Muscle of arm (tissue), 14 donors: ENCODE results near the gene RUFY3. TPM values are rescaled to one million over a fixed set of nuclear protein-coding genes. Genes with fewer than 3 reads are reported as not detected.
"Not testable (repeated sequence)": the region's sequence is repeated elsewhere in the genome, so short reads cannot be mapped to it uniquely, and the experiment has no call there.

ENCODE experiments used
- DNase-seq: peaks from one replicate; pipeline ENCODE4 v3.0.0-alpha.2; 2013
- long read RNA-seq, 11 donors: transcript quantifications; one replicate each; lab custom pipeline, GENCODE V29; 2026
- polyA plus RNA-seq, 12 donors: library from polyadenylated mRNA; unstranded; fragments of 120-200 nt; gene quantifications; one replicate each; pipeline ENCODE4 v1.2.1, GENCODE V29; 2013; ENCODE audit not compliant: insufficient read length in 12 of 12

RUFY3 gene, protein sequence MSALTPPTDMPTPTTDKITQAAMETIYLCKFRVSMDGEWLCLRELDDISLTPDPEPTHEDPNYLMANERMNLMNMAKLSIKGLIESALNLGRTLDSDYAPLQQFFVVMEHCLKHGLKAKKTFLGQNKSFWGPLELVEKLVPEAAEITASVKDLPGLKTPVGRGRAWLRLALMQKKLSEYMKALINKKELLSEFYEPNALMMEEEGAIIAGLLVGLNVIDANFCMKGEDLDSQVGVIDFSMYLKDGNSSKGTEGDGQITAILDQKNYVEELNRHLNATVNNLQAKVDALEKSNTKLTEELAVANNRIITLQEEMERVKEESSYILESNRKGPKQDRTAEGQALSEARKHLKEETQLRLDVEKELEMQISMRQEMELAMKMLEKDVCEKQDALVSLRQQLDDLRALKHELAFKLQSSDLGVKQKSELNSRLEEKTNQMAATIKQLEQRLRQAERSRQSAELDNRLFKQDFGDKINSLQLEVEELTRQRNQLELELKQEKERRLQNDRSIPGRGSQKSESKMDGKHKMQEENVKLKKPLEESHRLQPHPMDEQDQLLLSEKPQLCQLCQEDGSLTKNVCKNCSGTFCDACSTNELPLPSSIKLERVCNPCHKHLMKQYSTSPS
- polyA plus RNA-seq, result 100 to 1,000 TPM in 3 of 12 donors, 10 to 100 TPM in 8, not detected in 1; 50.2 to 154 (median 93.2) TPM
- long read RNA-seq, donor 1, partial matches to known transcripts, result 104 of 107 reads
- long read RNA-seq, donor 1, other reads (novel, unspliced or antisense), result 0 of 107 reads
- long read RNA-seq, donor 2, full-length matches to known transcripts, result 2 of 2 reads
- long read RNA-seq, donor 2, partial matches to known transcripts, result 0 of 2 reads
- long read RNA-seq, donor 2, other reads (novel, unspliced or antisense), result 0 of 2 reads
- long read RNA-seq, donor 3, result 0 reads
- long read RNA-seq, donor 4, partial matches to known transcripts, result 0 of 4 reads
- long read RNA-seq, donor 4, other reads (novel, unspliced or antisense), result 0 of 4 reads
- long read RNA-seq, donor 5, partial matches to known transcripts, result 175 of 187 reads
- long read RNA-seq, donor 5, other reads (novel, unspliced or antisense), result 9 of 187 reads
- long read RNA-seq, donor 6, partial matches to known transcripts, result 24 of 57 reads
- long read RNA-seq, donor 6, other reads (novel, unspliced or antisense), result 29 of 57 reads
- long read RNA-seq, donor 7, partial matches to known transcripts, result 31 of 36 reads
- long read RNA-seq, donor 7, other reads (novel, unspliced or antisense), result 0 of 36 reads
- long read RNA-seq, donor 8, partial matches to known transcripts, result 0 of 1 reads
- long read RNA-seq, donor 8, other reads (novel, unspliced or antisense), result 0 of 1 reads
- long read RNA-seq, donor 9, result 0 reads
- long read RNA-seq, donor 10, partial matches to known transcripts, result 0 of 2 reads
- long read RNA-seq, donor 10, other reads (novel, unspliced or antisense), result 0 of 2 reads
- long read RNA-seq, donor 11, result 0 reads

- peak; percentile 85 for DNase-seq
Measured at GRCh38 chr4:70721747-70722146, at the start of gene RUFY3. RUFY3 (plus strand) TSS chr4:70721964; CDS start chr4:70722574, 610 bp downstream.

- DNase-seq, result no peak
Measured at GRCh38 chr4:70674191-70674590, 47.6 kb upstream of the RUFY3 start.

DNA sequence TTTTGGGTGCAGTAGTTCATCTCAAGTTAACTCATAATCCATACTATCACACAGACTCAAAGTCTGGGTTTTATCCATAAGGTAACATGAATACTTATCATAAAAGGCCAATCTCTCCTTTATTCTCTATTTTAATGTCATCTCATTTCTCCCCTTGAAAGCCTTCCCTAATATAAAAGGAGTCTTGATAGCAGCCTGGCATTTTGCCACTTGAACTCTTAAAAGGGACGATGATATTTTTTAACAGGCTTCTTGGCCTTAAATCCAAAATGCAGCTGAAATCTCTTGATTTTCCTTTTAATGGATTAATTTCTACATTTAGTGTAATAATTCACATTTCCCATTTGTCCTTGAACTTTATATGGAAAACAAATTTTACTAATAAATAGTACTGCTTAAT is 47.0 kb upstream of the RUFY3 start:
- DNase-seq, result no peak

DNA sequence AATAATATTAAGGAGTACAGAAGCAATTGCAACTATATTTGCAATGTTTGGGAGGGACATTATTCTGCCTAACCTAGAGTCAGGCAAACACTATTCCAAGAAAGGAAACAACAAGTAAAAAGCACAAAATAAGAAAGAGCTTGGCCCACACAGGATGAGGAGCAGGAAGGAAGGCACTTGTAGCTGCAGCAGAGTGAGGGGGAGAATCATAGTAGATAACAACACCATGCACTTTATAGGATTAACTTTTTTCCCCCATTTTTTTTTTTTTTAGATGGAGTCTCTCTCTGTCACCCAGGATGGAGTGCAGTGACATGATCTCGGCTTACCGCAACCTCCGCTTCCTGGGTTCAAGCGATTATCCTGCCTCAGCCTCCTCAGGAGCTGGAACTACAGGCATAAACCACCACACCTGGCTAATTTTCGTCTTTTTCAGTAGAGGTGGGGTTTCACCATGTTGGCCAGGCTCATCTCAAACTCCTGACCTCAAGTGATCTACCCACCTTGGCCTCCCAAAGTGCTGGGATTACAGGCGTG is 45.1 kb upstream of the RUFY3 start:
- DNase-seq, result no peak

GRCh38 chr4:70678383-70678999 is 43.3 kb upstream of the RUFY3 start:
- no peak for DNase-seq

GRCh38 chr4:70680934-70681333 is 40.8 kb upstream of the RUFY3 start:
- no peak for DNase-seq

DNA sequence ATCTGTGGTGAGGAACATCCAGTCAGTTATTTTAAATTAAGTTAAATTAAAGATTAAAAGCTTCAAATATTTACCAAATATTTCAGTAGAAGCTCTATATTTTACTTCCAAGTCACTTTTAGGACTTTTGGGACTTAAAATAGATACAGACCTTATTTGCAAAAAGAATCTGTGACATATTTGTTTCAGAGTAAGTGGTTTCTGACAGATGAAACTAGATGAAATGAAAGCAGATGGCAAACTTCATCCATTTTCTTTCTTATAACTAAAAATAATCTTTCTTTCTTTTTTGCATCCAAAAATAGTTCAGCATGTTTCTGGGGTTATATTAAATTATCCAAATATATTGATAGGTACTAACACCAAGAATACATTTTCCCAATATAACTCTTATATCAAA is 40.1 kb upstream of the RUFY3 start:
- no peak for DNase-seq

- DNase-seq, result not testable (repeated sequence)
Measured at GRCh38 chr4:70682142-70682541, 39.6 kb upstream of the RUFY3 start.

DNA sequence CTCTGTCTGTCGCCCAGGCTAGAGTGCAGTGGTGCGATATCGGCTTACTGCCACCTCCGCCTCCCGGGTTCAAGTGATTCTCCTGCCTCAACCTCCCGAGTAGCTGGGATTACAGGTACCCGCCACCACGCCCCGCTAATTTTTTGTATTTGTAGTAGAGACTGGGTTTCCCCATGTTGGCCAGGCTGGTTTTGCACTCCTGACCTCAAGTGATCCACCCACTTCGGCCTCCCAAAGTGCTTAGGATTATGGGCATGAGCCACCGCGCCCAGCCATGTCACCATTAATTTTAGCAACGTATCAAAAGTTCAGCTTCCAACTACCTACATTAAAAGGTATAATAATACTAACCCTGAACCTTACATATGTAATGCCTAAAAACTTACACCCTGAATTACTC is 34.4 kb upstream of the RUFY3 start:
- no peak for DNase-seq

DNA sequence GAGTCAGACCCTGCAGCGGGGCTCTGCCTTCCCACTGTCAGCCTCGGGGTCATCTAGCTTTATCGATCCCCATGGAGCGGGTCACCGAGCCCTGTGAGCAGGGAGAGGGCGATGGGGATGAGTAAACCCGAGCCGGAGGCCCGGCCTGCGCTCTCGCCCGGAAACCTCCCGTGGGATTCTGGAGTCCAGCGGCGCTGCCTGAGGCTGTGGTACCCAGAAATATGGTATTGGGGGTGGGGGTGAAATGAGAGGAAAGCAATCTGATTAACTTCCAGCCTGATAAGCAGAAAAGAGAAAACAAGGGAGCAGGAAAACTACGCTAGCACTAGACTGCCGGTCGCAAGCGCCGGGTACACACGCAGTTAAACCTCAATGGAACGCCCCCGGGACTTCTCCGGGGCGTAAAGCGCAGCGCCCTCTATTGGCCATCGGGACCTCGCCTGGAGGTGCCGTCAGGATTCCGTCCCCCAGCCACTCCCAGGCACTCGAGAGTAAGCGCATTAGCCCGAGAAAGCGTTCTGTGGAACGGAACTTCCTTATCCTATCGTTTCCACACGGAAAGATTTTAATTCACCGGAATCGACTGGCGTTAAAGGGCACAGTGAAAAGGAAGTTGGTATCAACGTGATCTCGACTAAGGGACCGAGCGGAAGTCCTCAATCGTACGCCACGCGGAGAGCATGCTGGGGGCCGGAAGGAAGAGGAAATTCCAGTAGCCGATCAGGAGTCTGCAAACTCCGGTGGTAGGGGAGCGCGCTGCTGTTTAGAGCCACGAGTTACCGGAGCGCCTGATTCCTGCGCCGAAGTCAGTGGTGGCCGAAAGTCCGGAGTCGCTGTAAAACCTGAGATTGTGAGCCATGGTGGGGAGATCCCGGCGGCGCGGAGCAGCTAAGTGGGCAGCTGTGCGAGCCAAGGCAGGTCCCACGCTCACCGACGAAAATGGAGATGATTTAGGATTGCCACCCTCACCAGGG is 33.7 kb upstream of the RUFY3 start, which contains the start of gene UTP3:
Gene UTP3, plus strand, starts transcription at position 712 of the 974 bp plus-strand sequence. Its CDS starts 146 bp downstream, at position 858.
- peak; percentile 99 for DNase-seq

DNA sequence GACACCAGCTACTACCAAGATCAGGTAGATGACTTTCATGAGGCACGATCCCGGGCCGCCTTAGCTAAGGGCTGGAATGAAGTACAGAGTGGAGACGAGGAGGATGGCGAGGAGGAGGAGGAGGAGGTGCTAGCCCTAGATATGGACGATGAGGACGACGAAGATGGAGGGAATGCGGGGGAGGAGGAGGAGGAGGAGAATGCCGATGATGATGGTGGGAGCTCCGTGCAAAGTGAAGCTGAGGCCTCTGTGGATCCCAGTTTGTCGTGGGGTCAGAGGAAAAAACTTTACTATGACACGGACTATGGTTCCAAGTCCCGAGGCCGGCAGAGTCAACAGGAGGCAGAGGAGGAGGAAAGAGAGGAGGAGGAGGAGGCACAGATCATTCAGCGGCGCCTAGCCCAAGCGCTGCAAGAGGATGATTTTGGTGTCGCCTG is 33.0 kb upstream of the RUFY3 start:
- no peak for DNase-seq

DNA sequence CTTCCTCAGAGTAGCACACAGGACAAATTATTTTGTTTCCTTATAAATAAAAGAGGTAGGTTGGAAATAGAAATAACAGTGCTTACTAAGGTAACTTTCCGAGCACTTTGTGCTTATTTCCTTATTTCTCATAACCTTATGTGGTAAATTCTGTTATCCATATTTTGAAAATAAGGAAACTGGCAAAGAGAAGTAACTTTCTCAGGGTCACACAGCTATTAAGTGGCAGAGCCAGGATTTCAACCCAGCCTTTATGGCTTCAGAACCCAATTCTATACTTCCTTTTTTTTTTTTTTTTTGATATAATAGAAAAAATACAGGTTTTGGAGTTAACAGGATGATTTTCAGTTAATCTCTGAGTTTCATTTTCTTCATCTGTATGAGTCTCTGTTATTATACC is 30.1 kb upstream of the RUFY3 start:
- DNase-seq, result no peak

DNA sequence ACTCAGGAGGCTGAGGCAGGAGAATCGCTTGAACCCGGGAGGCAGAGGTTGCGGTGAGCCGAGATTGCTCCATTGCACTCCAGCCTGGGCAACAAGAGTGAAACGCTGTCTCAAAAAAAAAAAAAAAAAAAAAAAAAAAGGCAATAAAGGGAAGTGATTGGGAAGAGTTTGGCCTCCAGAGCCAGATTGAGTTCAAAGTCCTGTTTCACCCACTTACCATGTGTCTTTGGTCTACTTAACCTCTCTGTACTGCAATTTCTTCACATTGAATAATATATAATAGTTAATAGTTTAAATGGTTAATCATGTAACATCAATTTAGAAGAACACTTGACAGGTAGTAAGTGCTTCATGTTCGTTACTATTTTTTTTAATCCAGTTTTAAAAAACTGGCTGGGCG is 27.1 kb upstream of the RUFY3 start:
- DNase-seq, result not testable (repeated sequence)

GRCh38 chr4:70698435-70698834 is 23.3 kb upstream of the RUFY3 start:
- DNase-seq, result not testable (repeated sequence)

- DNase-seq, result no peak
Measured at GRCh38 chr4:70700712-70701111, 21.1 kb upstream of the RUFY3 start.

DNA sequence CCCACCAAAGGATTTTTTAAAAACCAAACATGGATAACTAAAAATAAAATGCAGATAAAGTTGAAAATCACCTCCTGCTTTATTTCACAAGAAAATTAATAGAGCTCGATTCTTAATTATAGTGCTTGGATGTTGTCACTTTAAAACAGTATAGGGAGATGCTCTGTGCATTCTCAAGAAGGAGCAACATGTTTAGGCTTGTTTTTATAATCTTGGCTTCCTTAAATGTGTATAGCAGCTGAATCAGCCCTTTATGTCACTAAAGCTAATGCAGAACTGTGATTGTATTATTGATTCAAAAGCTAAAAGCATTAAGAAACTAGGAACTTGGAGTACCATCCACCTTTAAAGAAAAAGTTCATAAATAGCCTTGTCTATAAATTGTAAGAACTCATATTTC is 20.5 kb upstream of the RUFY3 start:
- no peak for DNase-seq

DNA sequence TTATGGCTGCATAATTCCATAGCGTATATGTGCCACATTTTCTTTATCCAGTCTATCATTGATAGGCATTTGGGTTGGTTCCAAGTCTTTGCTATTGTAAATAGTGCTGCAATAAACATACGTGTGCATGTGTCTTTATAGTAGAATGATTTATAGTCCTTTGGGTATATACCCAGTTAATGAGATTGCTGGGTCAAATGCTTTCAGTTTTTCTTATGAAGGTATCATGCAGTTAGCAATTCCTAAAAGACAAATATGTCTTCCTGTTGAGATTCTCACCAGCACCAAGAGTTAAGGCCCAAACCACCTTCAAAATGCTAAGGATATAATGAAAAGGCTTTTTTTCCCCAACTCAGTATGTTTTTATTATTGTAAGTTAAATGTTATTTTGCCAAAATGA is 19.2 kb upstream of the RUFY3 start:
- DNase-seq, result not testable (repeated sequence)

DNA sequence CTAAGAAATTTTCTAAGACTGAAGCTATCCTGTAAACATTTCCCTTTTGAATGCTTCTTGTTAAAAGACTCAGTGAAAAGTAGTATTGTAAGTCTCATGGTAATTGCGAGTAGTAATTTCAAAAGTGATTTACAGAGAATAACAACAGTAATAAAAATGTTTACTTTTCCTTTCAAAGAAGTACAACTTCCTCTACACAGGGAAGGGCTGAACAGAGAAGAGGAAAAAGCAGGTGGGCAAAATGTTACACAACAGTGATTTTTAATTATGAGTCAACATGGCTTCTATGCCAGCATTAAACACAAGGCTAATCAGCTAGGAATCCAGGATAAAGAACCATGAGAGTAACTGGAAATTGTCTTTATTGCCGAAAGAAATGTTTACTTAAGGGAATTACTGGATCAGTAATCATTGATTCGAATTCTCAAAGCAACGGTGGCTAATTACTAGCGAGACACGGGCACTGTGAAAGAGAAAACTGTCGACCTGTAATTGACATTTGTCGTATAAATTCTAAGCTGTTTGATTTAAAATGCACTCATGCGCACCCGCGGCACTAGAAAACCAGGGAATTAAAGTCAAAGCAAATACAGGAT is 18.0 kb upstream of the RUFY3 start:
- DNase-seq, result no peak
